ENCODE measurements around the gene GRM7. TPM values are rescaled to one million over a fixed set of nuclear protein-coding genes. Genes with fewer than 3 reads are reported as not detected.

The GRM7 gene
- total and polyA plus RNA-seq, 2 experiments from 2014 or later = 0.40 TPM; not detected in 1

GRCh38 chr3:6965881-6966280 is 105.0 kb downstream of the GRM7 start (continued):
- TF ChIP-seq ZNF462 (CRISPR knock-in tag; IDR thresholded peaks at IDR 0.05) (no peak), REST (IDR thresholded peaks at IDR 0.05; ENCODE audit: unreplicated experiment) (no peak), JUNB (IDR thresholded peaks at IDR 0.05; ENCODE audit: unreplicated experiment) (no peak), EZH2 (IDR thresholded peaks at IDR 0.05; ENCODE audit: low read depth, unreplicated experiment) (no peak), POLR2AphosphoS5 (IDR thresholded peaks at IDR 0.05; ENCODE audit: low read depth) (no peak), CREB1 (CRISPR knock-in tag; IDR thresholded peaks at IDR 0.05; ENCODE audit: low read depth) (no peak)

DNA sequence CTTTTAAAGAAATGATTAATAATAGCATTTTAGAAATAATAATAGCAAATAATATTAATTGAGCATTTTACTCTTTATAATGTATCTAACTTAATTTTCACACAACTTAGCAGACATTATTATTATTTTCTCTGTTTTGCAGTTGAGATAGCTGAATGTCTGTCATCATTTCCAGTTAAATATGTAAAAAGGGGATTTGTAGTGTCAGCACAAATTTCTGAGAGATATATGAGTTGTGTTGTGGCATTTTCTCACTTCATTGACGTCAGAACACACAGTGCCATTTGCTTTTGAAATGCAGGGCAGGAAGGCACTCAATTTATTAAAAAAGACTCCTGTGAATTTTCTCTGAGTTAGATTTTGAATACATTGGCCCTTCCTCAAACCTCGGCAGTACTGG is 111.0 kb downstream of the GRM7 start:
- H3K4me3 Mint-ChIP-seq = no peak overlapping the region
- H3K36me3 ChIP-seq (ENCODE audit: insufficient read depth) = peaks cover 3% of the 10 kb centered on the region; the same call in 1 of the 2 replicates
- H3K27me3 ChIP-seq (ENCODE audit: insufficient read depth) = no peaks in the 10 kb centered on the region
- no peaks in the 10 kb centered on the region for H3K4me1 ChIP-seq (ENCODE audit: insufficient read depth)
- H3K36me3 Mint-ChIP-seq (ENCODE audit: low read depth) = no peaks in the 10 kb centered on the region; the same call in 1 of the 3 replicates
- H3K4me3 ChIP-seq = no peak overlapping the region
- peaks cover 52% of the 10 kb centered on the region for H3K9me3 Mint-ChIP-seq
- H3K79me2 ChIP-seq (replicated peaks; ENCODE audit: insufficient read depth) = no peaks in the 10 kb centered on the region
- no peaks in the 10 kb centered on the region for H3K4me1 Mint-ChIP-seq
- H3K27me3 Mint-ChIP-seq (ENCODE audit: insufficient read depth, low read depth, poor library complexity) = no peaks in the 10 kb centered on the region
- H3K27ac ChIP-seq (ENCODE audit: low read depth) = no peak overlapping the region
- ATAC-seq = no peak
- no peak for DNase-seq (ENCODE audit: low spot score)
- no peaks in the 10 kb centered on the region for H4K20me1 ChIP-seq (replicated peaks; ENCODE audit: insufficient read depth)
- H3K27ac Mint-ChIP-seq = no peak overlapping the region
- H2AFZ ChIP-seq = no peak overlapping the region
- H3K9me2 ChIP-seq (ENCODE audit: insufficient read depth) = no peaks in the 10 kb centered on the region
- H3F3A ChIP-seq (replicated peaks; ENCODE audit: low read depth) = no peaks in the 10 kb centered on the region
- no peak overlapping the region for H3K4me2 ChIP-seq
- TF ChIP-seq POLR2AphosphoS5 (IDR thresholded peaks at IDR 0.05; ENCODE audit: low read depth) (no peak), STAT1 (IDR thresholded peaks at IDR 0.05; ENCODE audit: unreplicated experiment) (no peak), EZH2 (IDR thresholded peaks at IDR 0.05; ENCODE audit: low read depth, unreplicated experiment) (no peak), ZNF114 (CRISPR knock-in tag; IDR thresholded peaks at IDR 0.05) (no peak), ZNF331 (CRISPR knock-in tag; IDR thresholded peaks at IDR 0.05; ENCODE audit: low read depth) (no peak), ETS1 (IDR thresholded peaks at IDR 0.05) (no peak), CREB1 (CRISPR knock-in tag; IDR thresholded peaks at IDR 0.05; ENCODE audit: low read depth) (no peak), EZH2phosphoT487 (IDR thresholded peaks at IDR 0.05; ENCODE audit: unreplicated experiment) (no peak), CTCF (conservative IDR thresholded peaks at IDR 0.05; ENCODE audit: low read depth in 2 of 2) (no peak)
